Neural cell (in vitro differentiated cells): Measurements from ENCODE around the gene AP1M2. TPM values are rescaled to one million over a fixed set of nuclear protein-coding genes. Genes with fewer than 3 reads are reported as not detected.
A peak's percentile ranks its signal among the peaks of the same experiment; 100 is the strongest.

Experiments
- H2AFZ ChIP-seq: fragments of 200-600, 300-800 bp; sonication (generic), shearing (Covaris generic); 2 replicates; pipeline ENCODE4 v1.6.0; 2014; ENCODE audit warnings: low read depth, mild to moderate bottlenecking, antibody characterized with exemption, low read length, moderate library complexity
- H3F3A ChIP-seq: fragments of 200-600 bp; shearing (Covaris generic); 2 replicates; pipeline ENCODE4 v1.6.1; 2016; ENCODE audit warnings: mild to moderate bottlenecking, moderate library complexity, mixed read lengths, antibody characterized with exemption, low read length; ENCODE audit not compliant: insufficient read depth, poor library complexity, severe bottlenecking
- H3K27ac ChIP-seq: fragments of 200-600, 300-800 bp; sonication (generic), shearing (Covaris generic); 2 replicates; pipeline ENCODE4 v1.5.1; 2014; ENCODE audit warnings: mild to moderate bottlenecking, low read length, moderate library complexity
- H3K27me3 ChIP-seq: fragments of 300-800, 200-600 bp; sonication (generic), shearing (Covaris generic); 2 replicates; pipeline ENCODE4 v1.6.0; 2014; ENCODE audit warnings: mild to moderate bottlenecking, low read depth, low read length, moderate library complexity; ENCODE audit not compliant: insufficient read depth
- H3K36me3 ChIP-seq: fragments of 300-800, 200-600 bp; sonication (generic), shearing (Covaris generic); 2 replicates; pipeline ENCODE4 v1.5.1; 2014; ENCODE audit warnings: mild to moderate bottlenecking, antibody characterized with exemption, low read length, moderate library complexity; ENCODE audit not compliant: insufficient read depth
- H3K4me2 ChIP-seq: fragments of 300-800, 200-600 bp; sonication (generic), shearing (Covaris generic); 2 replicates; pipeline ENCODE4 v1.6.0; 2014; ENCODE audit warnings: mild to moderate bottlenecking, low read length
- H3K4me3 ChIP-seq: fragments of 300-800, 200-600 bp; sonication (generic), shearing (Covaris generic); 2 replicates; pipeline ENCODE4 v1.5.1; 2014; ENCODE audit warnings: mild to moderate bottlenecking, low read length, moderate library complexity
- H3K79me2 ChIP-seq: fragments of 200-600 bp; shearing (Covaris generic); replicated peaks from 2 replicates; pipeline ENCODE4 v1.6.0; 2014; ENCODE audit warnings: mild to moderate bottlenecking, low read length, moderate library complexity; ENCODE audit not compliant: insufficient read depth
- H3K9ac ChIP-seq: fragments of 300-800, 200-600 bp; sonication (generic), shearing (Covaris generic); 2 replicates; pipeline ENCODE4 v1.6.1; 2016; ENCODE audit warnings: mild to moderate bottlenecking, low read length, mixed read lengths
- H3K9me2 ChIP-seq: fragments of 200-600 bp; shearing (Covaris generic); 2 replicates; pipeline ENCODE4 v1.6.1; 2016; ENCODE audit warnings: mild to moderate bottlenecking, low read length, mixed read lengths; ENCODE audit not compliant: insufficient read depth
- H3K9me3 ChIP-seq: fragments of 200-600, 300-800 bp; sonication (generic), shearing (Covaris generic); 2 replicates; pipeline ENCODE4 v1.6.1; 2016; ENCODE audit warnings: mild to moderate bottlenecking, mixed run types, low read length, moderate library complexity, mixed read lengths
- H4K20me1 ChIP-seq: fragments of 200-600 bp; shearing (Covaris generic); 2 replicates; pipeline ENCODE4 v1.6.1; 2016; ENCODE audit warnings: mild to moderate bottlenecking, mixed run types; ENCODE audit not compliant: insufficient read depth
- EP300 ChIP-seq: fragments of 450-650 bp; conservative IDR thresholded peaks from 2 replicates; pipeline ENCODE4 v1.6.1; 2014; ENCODE audit warnings: antibody characterized with exemption, mild to moderate bottlenecking, moderate library complexity; ENCODE audit not compliant: poor library complexity, severe bottlenecking
- EZH2 ChIP-seq: fragments of 200-600, 300-800 bp; shearing (Covaris generic), sonication (generic); IDR thresholded peaks from 2 replicates; pipeline ENCODE4 v1.6.1; 2014; ENCODE audit warnings: antibody characterized with exemption, low read length, borderline replicate concordance, mild to moderate bottlenecking; ENCODE audit not compliant: insufficient read depth, poor library complexity, severe bottlenecking
- MXI1 ChIP-seq: fragments of 450-650 bp; conservative IDR thresholded peaks from 2 replicates; pipeline ENCODE4 v1.6.1; 2014; ENCODE audit warnings: antibody characterized with exemption, mild to moderate bottlenecking; ENCODE audit not compliant: poor library complexity, severe bottlenecking
- POLR2AphosphoS5 ChIP-seq: IDR thresholded peaks from 2 replicates; pipeline ENCODE4 v1.6.1; 2012
- RAD21 ChIP-seq: fragments of 450-650 bp; conservative IDR thresholded peaks from 2 replicates; pipeline ENCODE4 v1.6.1; 2014; ENCODE audit warnings: antibody characterized with exemption, mild to moderate bottlenecking, moderate library complexity
- SMC3 ChIP-seq: fragments of 450-650 bp; conservative IDR thresholded peaks from 2 replicates; pipeline ENCODE4 v1.6.1; 2014; ENCODE audit warnings: antibody characterized with exemption, mild to moderate bottlenecking, moderate library complexity; ENCODE audit not compliant: poor library complexity
- TAF1 ChIP-seq: IDR thresholded peaks from 2 replicates; pipeline ENCODE4 v1.6.1; 2012; ENCODE audit warnings: low read depth
- polyA plus RNA-seq: library from polyadenylated mRNA; depleted of rRNA; stranded (reverse); fragments of >200 nt; gene quantifications from 2 replicates; pipeline ENCODE4 v1.2.3, GENCODE V29; 2014
- TF ChIP-seq, protein P1 (sequence below): IDR thresholded peaks from 2 replicates; pipeline ENCODE4 v1.6.1; 2012; ENCODE audit warnings: borderline replicate concordance
- TF ChIP-seq, protein P2 (sequence below): fragments of 450-650 bp; IDR thresholded peaks from 2 replicates; pipeline ENCODE4 v1.5.1; 2014; ENCODE audit warnings: antibody characterized with exemption, mild to moderate bottlenecking, moderate library complexity; ENCODE audit not compliant: poor library complexity, severe bottlenecking

The AP1M2 gene
- polyA plus RNA-seq, 1 donor from 2014 or later: 0.38 TPM

DNA sequence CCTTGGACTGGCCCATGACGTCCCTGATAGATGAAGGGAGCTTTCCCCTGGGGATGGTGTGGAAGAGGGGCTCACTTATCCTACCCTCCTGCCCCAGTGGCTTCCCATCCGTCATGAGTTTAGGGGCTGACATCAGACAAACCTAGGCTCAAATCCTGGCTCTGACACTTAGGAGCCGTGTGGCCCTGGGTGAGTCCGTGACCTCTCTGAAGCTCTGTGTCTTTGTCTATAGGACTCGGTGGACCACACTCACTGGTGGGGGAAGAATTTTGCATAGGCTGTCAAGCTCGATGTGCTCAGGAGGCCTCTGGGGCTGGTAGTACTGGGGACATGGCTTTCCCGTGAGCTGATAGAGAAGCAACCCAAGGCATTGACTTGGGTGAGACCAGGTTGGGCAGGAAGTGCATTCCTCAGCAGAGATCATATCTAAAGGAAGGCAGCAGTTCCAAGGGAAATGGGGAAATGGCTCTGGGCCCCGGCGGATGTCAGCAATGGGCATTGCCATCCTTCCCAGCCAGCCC lies 17.4 kb upstream of the AP1M2 start:
- no peak overlapping the region for H3K27ac ChIP-seq
- no peak overlapping the region for H3K4me2 ChIP-seq
- peak overlapping the region; percentile 97 for H3K4me3 ChIP-seq

DNA sequence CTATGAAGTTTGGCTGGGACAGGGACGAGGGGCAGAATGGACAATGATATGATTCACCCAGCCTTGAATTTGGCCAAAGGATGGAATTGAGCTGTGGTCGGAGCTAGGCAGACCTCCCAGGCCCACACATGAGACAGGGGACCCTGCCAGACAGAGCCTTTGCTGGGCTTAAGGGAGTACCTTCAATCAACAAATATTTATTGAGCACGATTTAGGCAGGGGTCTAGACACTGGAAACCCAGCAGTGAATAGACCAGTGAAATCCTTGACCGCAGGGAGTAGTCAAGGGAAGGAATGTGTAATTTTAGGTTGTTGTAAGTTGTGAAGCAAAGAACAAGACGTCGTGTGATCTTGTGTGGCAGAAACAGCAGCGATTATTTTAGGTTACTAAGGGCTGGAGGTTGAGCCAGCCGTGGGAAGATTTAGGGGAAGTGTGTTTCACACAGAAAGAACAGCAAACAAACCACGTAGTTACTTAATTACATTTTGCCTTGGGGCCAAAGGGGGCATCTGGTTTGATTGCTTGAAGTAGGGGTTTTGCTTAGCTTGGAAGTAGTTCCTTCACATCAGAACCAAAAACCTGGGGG lies 16.9 kb upstream of the AP1M2 start:
- H2AFZ ChIP-seq: no peak overlapping the region

More for the DNA sequence above, 17.4 kb upstream of the AP1M2 start:
- Histone ChIP-seq H3F3A (no peaks in the 10 kb centered on the region), H3K9me3 (no peaks in the 10 kb centered on the region), H4K20me1 (no peaks in the 10 kb centered on the region), H3K9me2 (no peaks in the 10 kb centered on the region), H3K27me3 (no peaks in the 10 kb centered on the region), H3K36me3 (no peaks in the 10 kb centered on the region), H3K9ac (no peak overlapping the region), H3K79me2 (peaks cover 29% of the 10 kb centered on the region), H2AFZ (no peak overlapping the region)
- no peak for TF ChIP-seq SMC3
- no peak for TF ChIP-seq TAF1
- TF ChIP-seq EP300: no peak
- TF ChIP-seq, protein P1, sequence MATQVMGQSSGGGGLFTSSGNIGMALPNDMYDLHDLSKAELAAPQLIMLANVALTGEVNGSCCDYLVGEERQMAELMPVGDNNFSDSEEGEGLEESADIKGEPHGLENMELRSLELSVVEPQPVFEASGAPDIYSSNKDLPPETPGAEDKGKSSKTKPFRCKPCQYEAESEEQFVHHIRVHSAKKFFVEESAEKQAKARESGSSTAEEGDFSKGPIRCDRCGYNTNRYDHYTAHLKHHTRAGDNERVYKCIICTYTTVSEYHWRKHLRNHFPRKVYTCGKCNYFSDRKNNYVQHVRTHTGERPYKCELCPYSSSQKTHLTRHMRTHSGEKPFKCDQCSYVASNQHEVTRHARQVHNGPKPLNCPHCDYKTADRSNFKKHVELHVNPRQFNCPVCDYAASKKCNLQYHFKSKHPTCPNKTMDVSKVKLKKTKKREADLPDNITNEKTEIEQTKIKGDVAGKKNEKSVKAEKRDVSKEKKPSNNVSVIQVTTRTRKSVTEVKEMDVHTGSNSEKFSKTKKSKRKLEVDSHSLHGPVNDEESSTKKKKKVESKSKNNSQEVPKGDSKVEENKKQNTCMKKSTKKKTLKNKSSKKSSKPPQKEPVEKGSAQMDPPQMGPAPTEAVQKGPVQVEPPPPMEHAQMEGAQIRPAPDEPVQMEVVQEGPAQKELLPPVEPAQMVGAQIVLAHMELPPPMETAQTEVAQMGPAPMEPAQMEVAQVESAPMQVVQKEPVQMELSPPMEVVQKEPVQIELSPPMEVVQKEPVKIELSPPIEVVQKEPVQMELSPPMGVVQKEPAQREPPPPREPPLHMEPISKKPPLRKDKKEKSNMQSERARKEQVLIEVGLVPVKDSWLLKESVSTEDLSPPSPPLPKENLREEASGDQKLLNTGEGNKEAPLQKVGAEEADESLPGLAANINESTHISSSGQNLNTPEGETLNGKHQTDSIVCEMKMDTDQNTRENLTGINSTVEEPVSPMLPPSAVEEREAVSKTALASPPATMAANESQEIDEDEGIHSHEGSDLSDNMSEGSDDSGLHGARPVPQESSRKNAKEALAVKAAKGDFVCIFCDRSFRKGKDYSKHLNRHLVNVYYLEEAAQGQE: no peak
- TF ChIP-seq MXI1: no peak
- TF ChIP-seq, protein P2, sequence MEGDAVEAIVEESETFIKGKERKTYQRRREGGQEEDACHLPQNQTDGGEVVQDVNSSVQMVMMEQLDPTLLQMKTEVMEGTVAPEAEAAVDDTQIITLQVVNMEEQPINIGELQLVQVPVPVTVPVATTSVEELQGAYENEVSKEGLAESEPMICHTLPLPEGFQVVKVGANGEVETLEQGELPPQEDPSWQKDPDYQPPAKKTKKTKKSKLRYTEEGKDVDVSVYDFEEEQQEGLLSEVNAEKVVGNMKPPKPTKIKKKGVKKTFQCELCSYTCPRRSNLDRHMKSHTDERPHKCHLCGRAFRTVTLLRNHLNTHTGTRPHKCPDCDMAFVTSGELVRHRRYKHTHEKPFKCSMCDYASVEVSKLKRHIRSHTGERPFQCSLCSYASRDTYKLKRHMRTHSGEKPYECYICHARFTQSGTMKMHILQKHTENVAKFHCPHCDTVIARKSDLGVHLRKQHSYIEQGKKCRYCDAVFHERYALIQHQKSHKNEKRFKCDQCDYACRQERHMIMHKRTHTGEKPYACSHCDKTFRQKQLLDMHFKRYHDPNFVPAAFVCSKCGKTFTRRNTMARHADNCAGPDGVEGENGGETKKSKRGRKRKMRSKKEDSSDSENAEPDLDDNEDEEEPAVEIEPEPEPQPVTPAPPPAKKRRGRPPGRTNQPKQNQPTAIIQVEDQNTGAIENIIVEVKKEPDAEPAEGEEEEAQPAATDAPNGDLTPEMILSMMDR: no peak
- no peak for TF ChIP-seq RAD21
- TF ChIP-seq POLR2AphosphoS5: no peak
- no peak for TF ChIP-seq EZH2

More for the DNA sequence above, 16.9 kb upstream of the AP1M2 start:
- Histone ChIP-seq H3K9ac (peak overlapping the region; percentile 98), H3K9me3 (no peaks in the 10 kb centered on the region), H3K27ac (no peak overlapping the region), H3F3A (no peaks in the 10 kb centered on the region), H3K27me3 (no peaks in the 10 kb centered on the region), H3K79me2 (peaks cover 29% of the 10 kb centered on the region), H4K20me1 (no peaks in the 10 kb centered on the region), H3K4me3 (peak overlapping the region; percentile 97), H3K9me2 (no peaks in the 10 kb centered on the region), H3K36me3 (no peaks in the 10 kb centered on the region), H3K4me2 (peak overlapping the region; percentile 74)
- no peak for TF ChIP-seq TAF1
- no peak for TF ChIP-seq MXI1
- no peak for TF ChIP-seq EZH2
- TF ChIP-seq, protein P1: no peak
